GM10266 (cell line): ENCODE measurements around the gene STK24.

ENCODE experiments used
- DNase-seq: peaks from one replicate; pipeline ENCODE4 v3.0.0; 2012; ENCODE audit errors: extremely low spot score
- CTCF ChIP-seq: IDR thresholded peaks from 2 replicates; pipeline ENCODE4 v1.5.1; 2012; ENCODE audit warnings: mild to moderate bottlenecking, low read depth; ENCODE audit not compliant: control insufficient read depth, insufficient read depth; ENCODE audit errors: missing control alignments

Gene STK24

GRCh38 chr13:98475522-98475921, 101.4 kb downstream of the STK24 start:
- TF ChIP-seq CTCF: no peak
- DNase-seq: no peak

- DNase-seq: no peak
- no peak for TF ChIP-seq CTCF
Measured at GRCh38 chr13:98474761-98475160, 102.1 kb downstream of the STK24 start.

DNA sequence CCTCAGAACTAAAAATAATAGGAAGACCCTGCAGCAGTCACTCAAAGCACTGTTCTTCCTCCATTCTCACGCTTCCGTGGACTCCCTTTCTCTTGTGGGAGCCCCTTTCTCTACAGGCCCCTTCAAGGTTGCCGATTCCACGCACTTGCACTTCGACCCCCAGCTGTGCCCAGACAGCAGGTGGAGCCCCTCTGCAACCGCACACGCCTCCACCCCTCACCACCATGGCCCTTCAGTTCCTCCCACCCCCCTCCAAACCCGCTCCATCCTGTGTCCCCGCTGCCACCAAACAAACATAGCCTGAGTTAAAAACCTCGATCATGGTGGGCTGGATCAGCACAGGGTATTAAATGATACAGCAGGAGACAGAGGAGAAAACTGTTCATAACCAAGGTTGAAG, 102.6 kb downstream of the STK24 start:
- no peak for TF ChIP-seq CTCF
- no peak for DNase-seq

GRCh38 chr13:98473788-98474144, 103.1 kb downstream of the STK24 start:
- no peak for DNase-seq
- no peak for TF ChIP-seq CTCF

DNA sequence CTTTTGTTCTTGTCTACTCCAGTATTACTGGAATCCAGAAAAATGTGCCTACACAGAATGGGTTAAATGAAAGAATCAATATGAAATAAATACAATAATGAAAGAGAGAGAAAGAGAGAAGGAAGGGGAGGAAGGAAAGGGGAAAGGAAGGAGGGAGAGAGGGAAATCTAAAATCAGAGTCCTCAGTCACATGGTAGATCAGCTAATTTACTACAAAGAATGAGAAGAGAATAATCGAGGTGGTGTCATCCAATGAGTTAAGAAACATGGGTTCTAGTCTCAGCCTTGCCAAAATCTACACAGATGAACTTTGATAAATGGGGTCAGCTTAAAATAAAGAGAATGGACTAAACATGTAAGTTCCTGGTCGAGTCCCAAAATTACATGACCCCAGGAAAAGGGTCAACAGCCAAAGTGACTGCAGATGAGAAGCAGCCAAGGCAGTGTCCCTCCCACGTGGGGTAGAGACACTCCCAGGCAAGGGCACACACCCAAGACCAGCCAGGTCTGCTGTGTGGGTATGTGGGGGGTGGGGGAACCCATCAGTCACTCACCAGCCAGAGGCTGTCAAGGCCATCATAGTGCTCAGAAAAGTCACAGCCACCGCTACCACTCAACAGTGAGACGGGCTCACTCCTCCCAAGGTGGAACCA, 103.6 kb downstream of the STK24 start:
- DNase-seq: no peak
- no peak for TF ChIP-seq CTCF

DNA sequence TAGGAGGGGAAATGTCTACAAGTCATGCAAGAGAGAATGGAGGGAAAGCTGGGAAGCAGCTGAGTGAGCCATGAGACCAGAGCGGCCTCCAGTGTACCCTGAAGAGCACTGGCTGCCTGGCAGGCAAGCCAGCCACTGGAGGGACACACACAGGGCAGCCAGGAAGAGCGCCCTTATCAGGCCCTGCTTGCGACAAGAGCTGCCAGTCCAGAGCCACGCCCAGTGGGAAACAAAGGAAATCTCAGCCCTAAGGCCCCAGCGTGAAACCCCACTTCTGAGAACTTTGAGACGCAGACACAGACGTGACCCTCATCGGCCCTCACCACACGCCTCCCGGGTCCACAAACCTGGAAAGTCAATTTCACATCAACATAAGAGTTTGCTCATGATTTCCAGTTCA, 105.0 kb downstream of the STK24 start:
- no peak for TF ChIP-seq CTCF
- DNase-seq: no peak

DNA sequence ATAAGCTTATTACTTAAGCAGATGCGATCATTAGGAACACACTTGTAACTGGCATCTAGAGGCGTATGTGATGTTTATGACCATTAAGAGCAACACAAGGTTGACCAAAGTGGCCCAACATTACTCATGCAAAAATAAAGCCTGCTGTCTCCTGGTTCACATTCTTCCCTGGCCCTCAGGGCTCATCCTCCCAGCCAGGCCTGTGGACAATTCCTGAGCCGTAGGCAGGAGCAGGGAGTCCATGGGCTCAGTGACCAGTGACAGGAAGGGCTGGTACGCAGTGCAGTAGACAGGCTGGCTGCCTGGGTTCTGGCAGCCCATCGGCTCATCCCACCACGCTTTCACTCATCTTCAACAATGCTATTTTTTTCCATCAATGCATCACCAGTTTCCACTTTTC, 106.0 kb downstream of the STK24 start:
- no peak for DNase-seq
- no peak for TF ChIP-seq CTCF
